LNCaP clone FGC (cell line): ENCODE data around the gene ANKRD18B.
"Not testable (repeated sequence)": the region's sequence is repeated elsewhere in the genome, so short reads cannot be mapped to it uniquely, and the experiment has no call there.

Experiments
- DNase-seq: peaks from one replicate; pipeline ENCODE4 v3.0.0-alpha.2; 2011; ENCODE audit warnings: low read depth
- H3K4me3 ChIP-seq: 2 replicates; pipeline ENCODE4 v1.5.1; 2011; ENCODE audit warnings: mild to moderate bottlenecking, low read depth, low read length, control low read depth
- CTCF ChIP-seq: IDR thresholded peaks from 2 replicates; pipeline ENCODE4 v1.5.1; 2012; ENCODE audit warnings: mild to moderate bottlenecking; ENCODE audit not compliant: control insufficient read depth, insufficient read depth; ENCODE audit errors: extremely low read depth

ANKRD18B gene

GRCh38 chr9:33523397-33524305 is at the start of gene ANKRD18B:
Gene ANKRD18B, plus strand, starts transcription at chr9:33524251. Its CDS starts 239 bp downstream, at chr9:33524490.
- H3K4me3 ChIP-seq, DNase-seq: not testable (repeated sequence)

GRCh38 chr9:33475357-33475756 is 48.7 kb upstream of the ANKRD18B start:
- DNase-seq, result no peak
- TF ChIP-seq CTCF, result no peak
- H3K4me3 ChIP-seq, result no peak overlapping the region

GRCh38 chr9:33476503-33476902 is 47.5 kb upstream of the ANKRD18B start:
- TF ChIP-seq CTCF, result no peak
- no peak overlapping the region for H3K4me3 ChIP-seq
- DNase-seq, result no peak

- no peak for DNase-seq
- TF ChIP-seq CTCF, result no peak
- H3K4me3 ChIP-seq, result no peak overlapping the region
These were observed 43.9 kb upstream of the ANKRD18B start for GRCh38 chr9:33480106-33480505.

GRCh38 chr9:33480976-33481375 is 43.1 kb upstream of the ANKRD18B start:
- TF ChIP-seq CTCF, result no peak
- no peak overlapping the region for H3K4me3 ChIP-seq
- no peak for DNase-seq

- not testable (repeated sequence) for DNase-seq
These were observed 38.7 kb upstream of the ANKRD18B start for GRCh38 chr9:33485312-33485711.

GRCh38 chr9:33489066-33489465 is 35.0 kb upstream of the ANKRD18B start:
- TF ChIP-seq CTCF, result no peak
- DNase-seq, result no peak
- H3K4me3 ChIP-seq, result no peak overlapping the region

More at GRCh38 chr9:33485312-33485711, 38.7 kb upstream of the ANKRD18B start:
- H3K4me3 ChIP-seq, result not testable (repeated sequence)

GRCh38 chr9:33493819-33494218 is 30.2 kb upstream of the ANKRD18B start:
- DNase-seq, H3K4me3 ChIP-seq: not testable (repeated sequence)

- no peak for DNase-seq
- TF ChIP-seq CTCF, result 0 out of 2 replicates have a peak, but pooled peaks have one; percentile 13
- no peak overlapping the region for H3K4me3 ChIP-seq
These were observed 25.7 kb upstream of the ANKRD18B start for GRCh38 chr9:33498387-33498786.
